GM12891 (cell line): ENCODE data around the gene CAMK2G.
A peak's percentile ranks its signal among the peaks of the same experiment; 100 is the strongest.
"Not testable (repeated sequence)": the region's sequence is repeated elsewhere in the genome, so short reads cannot be mapped to it uniquely, and the experiment has no call there.

Experiments
- DNase-seq: peaks from one replicate; pipeline ENCODE4 v3.0.0; 2011; ENCODE audit warnings: low spot score; ENCODE audit not compliant: insufficient read length
- FAIRE-seq: peaks from 2 replicates; lab custom pipeline; 2011; peaks lifted over from hg19 to GRCh38; lab: Jason Lieb, UNC
- PAX5 ChIP-seq: IDR thresholded peaks from 2 replicates; pipeline ENCODE4 v1.6.1; 2011; ENCODE audit warnings: low read length, moderate library complexity, mild to moderate bottlenecking; ENCODE audit not compliant: insufficient read depth, severe bottlenecking
- POLR2A ChIP-seq: IDR thresholded peaks from 2 replicates; pipeline ENCODE4 v1.6.1; 2011; ENCODE audit warnings: low read depth, low read length, control low read depth
- POLR2AphosphoS5 ChIP-seq: IDR thresholded peaks from 2 replicates; pipeline ENCODE4 v1.6.1; 2011; ENCODE audit warnings: low read depth, low read length, control low read depth
- POU2F2 ChIP-seq: IDR thresholded peaks from 2 replicates; pipeline ENCODE4 v1.6.1; 2011; ENCODE audit warnings: low read depth, mild to moderate bottlenecking, control low read depth, low read length, moderate library complexity
- SPI1 ChIP-seq: IDR thresholded peaks from 2 replicates; pipeline ENCODE4 v1.6.1; 2011; ENCODE audit warnings: low read depth, low read length, control low read depth
- TAF1 ChIP-seq: IDR thresholded peaks from 2 replicates; pipeline ENCODE4 v1.6.1; 2011; ENCODE audit warnings: low read depth, low read length, control low read depth

CAMK2G gene

GRCh38 chr10:73892310-73893030 lies 18.1 kb upstream of the CAMK2G start:
- TF ChIP-seq TAF1 = no peak
- FAIRE-seq (no peak), DNase-seq (no peak)

- TF ChIP-seq PAX5 (no peak), POLR2AphosphoS5 (no peak), SPI1 (no peak), TAF1 (no peak), POLR2A (no peak), POU2F2 (no peak)
- DNase-seq (no peak), FAIRE-seq (no peak)
Observed at GRCh38 chr10:73891540-73891939, 17.2 kb upstream of the CAMK2G start.

- FAIRE-seq, DNase-seq: not testable (repeated sequence)
Observed at GRCh38 chr10:73890830-73891229, 16.5 kb upstream of the CAMK2G start.

GRCh38 chr10:73890261-73890660 lies 15.9 kb upstream of the CAMK2G start:
- no peak for FAIRE-seq
- TF ChIP-seq TAF1 (no peak), PAX5 (no peak), POLR2A (no peak), POLR2AphosphoS5 (no peak), SPI1 (no peak), POU2F2 (no peak)
- no peak for DNase-seq

GRCh38 chr10:73889416-73889815 lies 15.1 kb upstream of the CAMK2G start:
- FAIRE-seq, DNase-seq: not testable (repeated sequence)

GRCh38 chr10:73889014-73889413 lies 14.7 kb upstream of the CAMK2G start:
- FAIRE-seq = no peak
- TF ChIP-seq TAF1 = no peak
- TF ChIP-seq POLR2AphosphoS5 = no peak
- no peak for TF ChIP-seq PAX5
- no peak for TF ChIP-seq SPI1
- no peak for TF ChIP-seq POLR2A
- TF ChIP-seq POU2F2 = no peak
- no peak for DNase-seq

GRCh38 chr10:73888514-73888913 lies 14.2 kb upstream of the CAMK2G start:
- FAIRE-seq (no peak), DNase-seq (no peak)
- TF ChIP-seq TAF1 = no peak
- no peak for TF ChIP-seq PAX5
- no peak for TF ChIP-seq POLR2AphosphoS5
- TF ChIP-seq POU2F2 = no peak
- no peak for TF ChIP-seq SPI1
- no peak for TF ChIP-seq POLR2A

- DNase-seq = no peak
- FAIRE-seq = no peak
- TF ChIP-seq POLR2AphosphoS5 (no peak), SPI1 (no peak), TAF1 (no peak), POU2F2 (no peak), POLR2A (no peak), PAX5 (no peak)
Observed at GRCh38 chr10:73887294-73888039, 13.1 kb upstream of the CAMK2G start.

- FAIRE-seq (no peak), DNase-seq (no peak)
Observed at GRCh38 chr10:73886661-73887293, 12.4 kb upstream of the CAMK2G start.

GRCh38 chr10:73886085-73886529 lies 11.8 kb upstream of the CAMK2G start:
- TF ChIP-seq POU2F2 (no peak), SPI1 (no peak), PAX5 (no peak), POLR2A (no peak), TAF1 (no peak), POLR2AphosphoS5 (no peak)
- DNase-seq (peak; percentile 62), FAIRE-seq (peak; percentile 83)

More at GRCh38 chr10:73886661-73887293, 12.4 kb upstream of the CAMK2G start:
- TF ChIP-seq PAX5 (no peak), SPI1 (no peak), POU2F2 (no peak), TAF1 (no peak), POLR2A (no peak), POLR2AphosphoS5 (no peak)

GRCh38 chr10:73884017-73884416 lies 9.7 kb upstream of the CAMK2G start:
- no peak for DNase-seq
- TF ChIP-seq PAX5 = no peak
- no peak for TF ChIP-seq TAF1
- TF ChIP-seq SPI1 = no peak
- TF ChIP-seq POLR2AphosphoS5 = no peak
- no peak for TF ChIP-seq POLR2A
- no peak for TF ChIP-seq POU2F2
- FAIRE-seq = no peak
